H9 (cell line): Measurements from ENCODE around the gene KPTN. TPM values are rescaled to one million over a fixed set of nuclear protein-coding genes. Genes with fewer than 3 reads are reported as not detected.

Experiments used
- DNase-seq: peaks from one replicate; pipeline ENCODE4 v3.0.0-alpha.2; 2017
- H2AFZ ChIP-seq: one replicate; pipeline ENCODE4 v1.6.1; 2013; ENCODE audit warnings: mild to moderate bottlenecking, low read length, control low read depth, moderate library complexity
- H2AK5ac ChIP-seq: 2 replicates; pipeline ENCODE4 v1.6.1; 2013; ENCODE audit warnings: low read length, control low read depth, mixed read lengths; ENCODE audit not compliant: insufficient read length
- H2BK120ac ChIP-seq: one replicate; pipeline ENCODE4 v1.6.1; 2013; ENCODE audit warnings: low read depth, mild to moderate bottlenecking, low read length, control low read depth, inconsistent platforms; ENCODE audit not compliant: poor library complexity, severe bottlenecking
- H2BK12ac ChIP-seq: 2 replicates; pipeline ENCODE4 v1.6.1; 2013; ENCODE audit warnings: low read length, control low read depth, mixed read lengths, low read depth; ENCODE audit not compliant: insufficient read length
- H2BK15ac ChIP-seq: 2 replicates; pipeline ENCODE4 v1.6.1; 2013; ENCODE audit warnings: low read depth, low read length, control low read depth
- H2BK20ac ChIP-seq: one replicate; pipeline ENCODE4 v1.6.1; 2013; ENCODE audit warnings: low read depth, mild to moderate bottlenecking, low read length, control low read depth, inconsistent platforms; ENCODE audit not compliant: poor library complexity, severe bottlenecking
- H2BK5ac ChIP-seq: 2 replicates; pipeline ENCODE4 v1.6.1; 2013; ENCODE audit warnings: low read length, control low read depth, mixed read lengths; ENCODE audit not compliant: insufficient read length
- H3K14ac ChIP-seq: 2 replicates; pipeline ENCODE4 v1.6.1; 2013; ENCODE audit warnings: low read length, control low read depth; ENCODE audit not compliant: insufficient read depth
- H3K18ac ChIP-seq: 2 replicates; pipeline ENCODE4 v1.6.1; 2013; ENCODE audit warnings: low read depth, mild to moderate bottlenecking, mixed read lengths, low read length, control low read depth; ENCODE audit not compliant: insufficient read length
- H3K23ac ChIP-seq: 2 replicates; pipeline ENCODE4 v1.6.1; 2013; ENCODE audit warnings: low read length, control low read depth, mixed read lengths, low read depth; ENCODE audit not compliant: insufficient read length
- H3K23me2 ChIP-seq: 2 replicates; pipeline ENCODE4 v1.6.1; 2013; ENCODE audit warnings: low read depth, mild to moderate bottlenecking, mixed read lengths, low read length, control low read depth; ENCODE audit not compliant: insufficient read length, poor library complexity, severe bottlenecking
- H3K27ac ChIP-seq: 2 replicates; pipeline ENCODE4 v1.5.1; 2013; ENCODE audit warnings: low read length, control low read depth, mixed read lengths, low read depth; ENCODE audit not compliant: insufficient read length
- H3K27me3 ChIP-seq: 2 replicates; pipeline ENCODE4 v1.6.1; 2013; ENCODE audit warnings: low read length, control low read depth, inconsistent platforms; ENCODE audit not compliant: insufficient read depth
- H3K4ac ChIP-seq: 2 replicates; pipeline ENCODE4 v1.6.1; 2013; ENCODE audit warnings: low read depth, mild to moderate bottlenecking, control low read depth, inconsistent platforms, low read length, moderate library complexity
- H3K4me1 ChIP-seq: 2 replicates; pipeline ENCODE4 v1.6.1; 2013; ENCODE audit warnings: low read length, control low read depth, inconsistent platforms; ENCODE audit not compliant: insufficient read depth
- H3K4me2 ChIP-seq: 2 replicates; pipeline ENCODE4 v1.6.1; 2013; ENCODE audit warnings: low read length, control low read depth, mixed read lengths; ENCODE audit not compliant: insufficient read length, insufficient read depth
- H3K56ac ChIP-seq: 2 replicates; pipeline ENCODE4 v1.6.1; 2013; ENCODE audit warnings: low read depth, mild to moderate bottlenecking, mixed read lengths, low read length, control low read depth; ENCODE audit not compliant: insufficient read length
- H3K79me1 ChIP-seq: 2 replicates; pipeline ENCODE4 v1.6.1; 2013; ENCODE audit warnings: low read depth, mild to moderate bottlenecking, moderate library complexity, low read length, control low read depth, inconsistent platforms; ENCODE audit not compliant: insufficient read depth, poor library complexity, severe bottlenecking
- H3K79me2 ChIP-seq: 2 replicates; pipeline ENCODE4 v1.6.1; 2013; ENCODE audit warnings: low read length, control low read depth, inconsistent platforms; ENCODE audit not compliant: insufficient read depth
- H3K9ac ChIP-seq: 2 replicates; pipeline ENCODE4 v1.6.1; 2013; ENCODE audit warnings: low read length, control low read depth, mixed read lengths; ENCODE audit not compliant: insufficient read length; ENCODE audit errors: extremely low read depth
- H3K9me3 ChIP-seq: one replicate; pipeline ENCODE4 v1.6.1; 2013; ENCODE audit warnings: low read depth, low read length, inconsistent platforms; ENCODE audit not compliant: control insufficient read depth
- H3T11ph ChIP-seq: one replicate; pipeline ENCODE4 v1.6.1; 2013; ENCODE audit warnings: mild to moderate bottlenecking, low read length, control low read depth, inconsistent platforms
- H4K20me1 ChIP-seq: one replicate; pipeline ENCODE4 v1.6.1; 2013; ENCODE audit not compliant: control insufficient read depth, insufficient read length, insufficient read depth
- H4K5ac ChIP-seq: 2 replicates; pipeline ENCODE4 v1.6.1; 2013; ENCODE audit warnings: low read depth, mild to moderate bottlenecking, mixed read lengths, low read length, control low read depth; ENCODE audit not compliant: insufficient read length
- H4K8ac ChIP-seq: replicated peaks from 2 replicates; pipeline ENCODE4 v1.6.1; 2013; ENCODE audit warnings: low read length, control low read depth, mixed read lengths, low read depth; ENCODE audit not compliant: insufficient read length
- H4K91ac ChIP-seq: 2 replicates; pipeline ENCODE4 v1.6.1; 2013; ENCODE audit warnings: low read depth, mild to moderate bottlenecking, moderate library complexity, mixed read lengths, low read length, control low read depth; ENCODE audit not compliant: insufficient read length
- H3K27ac Mint-ChIP-seq, 3 experiments: 2 replicates in 2 of 3; 3 replicates in 1 of 3; pipeline ENCODE4 v1.8.0; 2020 to 2021; ENCODE audit warnings: mixed read lengths in 3 of 3, mild to moderate bottlenecking in 1 of 3, moderate library complexity in 1 of 3
- H3K27me3 Mint-ChIP-seq: 2 replicates; pipeline ENCODE4 v1.8.0; 2021; ENCODE audit warnings: low read depth, mild to moderate bottlenecking, moderate library complexity, mixed read lengths
- H3K36me3 Mint-ChIP-seq, 3 experiments: 2 replicates in 2 of 3; 3 replicates in 1 of 3; pipeline ENCODE4 v1.8.0; 2020 to 2021; ENCODE audit warnings: low read depth in 3 of 3, mixed read lengths in 3 of 3; ENCODE audit not compliant: insufficient read depth in 1 of 3
- H3K4me1 Mint-ChIP-seq, 2 experiments: 2 replicates each; pipeline ENCODE4 v1.8.0; 2020; ENCODE audit warnings: mixed read lengths in 2 of 2
- H3K4me3 Mint-ChIP-seq, 2 experiments: 2 replicates in 1 of 2; 3 replicates in 1 of 2; pipeline ENCODE4 v1.8.0; 2020 to 2021; ENCODE audit warnings: mild to moderate bottlenecking in 2 of 2, mixed read lengths in 2 of 2, moderate library complexity in 1 of 2
- H3K9me3 Mint-ChIP-seq, 2 experiments: 2 replicates in 1 of 2; 3 replicates in 1 of 2; pipeline ENCODE4 v1.8.0; 2020; ENCODE audit warnings: mild to moderate bottlenecking in 2 of 2, mixed read lengths in 2 of 2, moderate library complexity in 1 of 2
- CTCF ChIP-seq: fragments of 200-600 bp; sonication (generic); conservative IDR thresholded peaks from 3 replicates; pipeline ENCODE4 v1.8.0; 2021; ENCODE audit warnings: antibody characterized with exemption, mild to moderate bottlenecking
- WGBS: extraction: QIAGEN DNeasy Blood & Tissue Kit; methylation state at CpG from one replicate; pipeline ENCODE4 v1.1.7; 2013; ENCODE audit warnings: missing lambda C conversion rate, low lambda C conversion rate, mixed read lengths; ENCODE audit not compliant: insufficient read length; ENCODE audit errors: extremely low coverage; 5-methylcytosine and 5-hydroxymethylcytosine counted together
- total RNA-seq: library from RNA; stranded (reverse); gene quantifications from 2 replicates; pipeline ENCODE4 v1.2.1, GENCODE V29; 2021

Gene KPTN
- total RNA-seq, 1 experiment from 2014 or later = 35.4 TPM

- Histone ChIP-seq H3K9me3 (no peaks in the 10 kb centered on the region), H2BK12ac (no peak overlapping the region), H3K56ac (no peak overlapping the region), H4K20me1 (no peaks in the 10 kb centered on the region), H2BK120ac (no peak overlapping the region), H3K9ac (no peak overlapping the region), H3K23me2 (no peaks in the 10 kb centered on the region), H3K27ac (no peak overlapping the region), H3K4ac (no peak overlapping the region), H3K4me2 (no peak overlapping the region), H2AFZ (no peak overlapping the region), H3K23ac (no peak overlapping the region), H3T11ph (no peak overlapping the region), H3K18ac (no peak overlapping the region), H2BK15ac (no peak overlapping the region), H3K79me1 (no peaks in the 10 kb centered on the region), H2AK5ac (no peak overlapping the region), H4K91ac (no peak overlapping the region), H3K4me1 (no peaks in the 10 kb centered on the region), H2BK20ac (no peak overlapping the region), H2BK5ac (no peak overlapping the region), H3K79me2 (no peaks in the 10 kb centered on the region), H4K8ac (no peak overlapping the region), H4K5ac (no peak overlapping the region), H3K27me3 (no peaks in the 10 kb centered on the region), H3K14ac (no peak overlapping the region)
- peaks cover 2% of the 10 kb centered on the region for H3K27me3 Mint-ChIP-seq
- H3K9me3 Mint-ChIP-seq = no peaks in the 10 kb centered on the region; a peak in 1 of 5 replicates
- peak; percentile 84 for DNase-seq
- no peak overlapping the region for H3K4me3 Mint-ChIP-seq
- H3K27ac Mint-ChIP-seq = 0 out of 7 replicates have a peak overlapping the region, but pooled peaks of 1 of the 3 experiments have one; percentile 25
- no peaks in the 10 kb centered on the region; a peak in 1 of 7 replicates for H3K36me3 Mint-ChIP-seq
- H3K4me1 Mint-ChIP-seq = peaks cover 5 to 13% of the 10 kb centered on the region in 2 experiments
- WGBS = no CpG with 5 or more reads among the region's 17 CpGs
- TF ChIP-seq CTCF = peak; percentile 93
Measured at GRCh38 chr19:47436712-47437401, 47.2 kb downstream of the KPTN start.
